Mesenchymal stem cell (in vitro differentiated cells and primary cell): ENCODE measurements around the gene HPX.

Source experiments
- DNase-seq: peaks from one replicate; pipeline ENCODE4 v3.0.0-alpha.2; 2013
- H2AFZ ChIP-seq: one replicate; pipeline ENCODE4 v1.6.1; 2013; ENCODE audit warnings: low read depth, mild to moderate bottlenecking, control low read depth, inconsistent platforms, low read length, moderate library complexity
- H2AK5ac ChIP-seq: 2 replicates; pipeline ENCODE4 v1.6.1; 2013; ENCODE audit warnings: low read length, moderate library complexity, mild to moderate bottlenecking, inconsistent platforms; ENCODE audit not compliant: severe bottlenecking
- H2BK120ac ChIP-seq: one replicate; pipeline ENCODE4 v1.6.1; 2013; ENCODE audit warnings: low read depth, mild to moderate bottlenecking, inconsistent platforms, low read length, moderate library complexity
- H2BK12ac ChIP-seq, 2 experiments: one replicate each; pipeline ENCODE4 v1.6.1; 2013; ENCODE audit warnings: inconsistent platforms in 2 of 2, low read length in 2 of 2, mild to moderate bottlenecking in 2 of 2, moderate library complexity in 2 of 2, control low read depth in 1 of 2
- H2BK15ac ChIP-seq: one replicate; pipeline ENCODE4 v1.6.1; 2013; ENCODE audit warnings: mild to moderate bottlenecking, low read depth, inconsistent platforms; ENCODE audit not compliant: poor library complexity, severe bottlenecking
- H2BK5ac ChIP-seq: 2 replicates; pipeline ENCODE4 v1.6.1; 2013; ENCODE audit warnings: low read depth, mild to moderate bottlenecking, low read length, control low read depth, inconsistent platforms; ENCODE audit not compliant: poor library complexity, severe bottlenecking
- H3K14ac ChIP-seq, 2 experiments: one replicate each; pipeline ENCODE4 v1.6.1; 2013; ENCODE audit warnings: inconsistent platforms in 2 of 2, low read length in 2 of 2, control low read depth in 1 of 2, mild to moderate bottlenecking in 1 of 2, moderate library complexity in 1 of 2
- H3K18ac ChIP-seq, 2 experiments: one replicate each; pipeline ENCODE4 v1.6.1; 2013; ENCODE audit warnings: inconsistent platforms in 2 of 2, low read length in 2 of 2, control low read depth in 1 of 2, low read depth in 1 of 2, mild to moderate bottlenecking in 1 of 2
- H3K23ac ChIP-seq, 2 experiments: one replicate each; pipeline ENCODE4 v1.6.1; 2013; ENCODE audit warnings: inconsistent platforms in 2 of 2, low read length in 2 of 2, mild to moderate bottlenecking in 2 of 2, moderate library complexity in 2 of 2, control low read depth in 1 of 2
- H3K27ac ChIP-seq: 2 replicates; pipeline ENCODE4 v1.5.1; 2013; ENCODE audit warnings: mild to moderate bottlenecking, moderate library complexity, low read length, control low read depth, inconsistent platforms; ENCODE audit not compliant: poor library complexity, severe bottlenecking
- H3K27me3 ChIP-seq, 2 experiments: 2 replicates each; pipeline versions ENCODE4 v1.6.1 to v1.7.0; 2013; ENCODE audit warnings: low read length in 2 of 2, mild to moderate bottlenecking in 2 of 2, moderate library complexity in 2 of 2, control low read depth in 1 of 2, inconsistent platforms in 1 of 2; ENCODE audit not compliant: control insufficient read depth in 1 of 2, insufficient read depth in 1 of 2
- H3K36me3 ChIP-seq, 2 experiments: 2 replicates each; pipeline versions ENCODE4 v1.6.1 to v1.7.0; 2013; ENCODE audit warnings: low read length in 2 of 2, control low read depth in 1 of 2, inconsistent platforms in 1 of 2, low read depth in 1 of 2, mild to moderate bottlenecking in 1 of 2; ENCODE audit not compliant: insufficient read depth in 2 of 2, control insufficient read depth in 1 of 2
- H3K4ac ChIP-seq, 2 experiments: one replicate each; pipeline ENCODE4 v1.6.1; 2013; ENCODE audit warnings: inconsistent platforms in 2 of 2, low read length in 2 of 2, mild to moderate bottlenecking in 2 of 2, moderate library complexity in 2 of 2, control low read depth in 1 of 2, low read depth in 1 of 2
- H3K4me1 ChIP-seq: 2 replicates; pipeline ENCODE4 v1.6.1; 2013; ENCODE audit warnings: low read depth, low read length, control low read depth; ENCODE audit not compliant: control insufficient read depth, insufficient read depth
- H3K4me2 ChIP-seq: 2 replicates; pipeline ENCODE4 v1.6.1; 2013; ENCODE audit warnings: low read length, mild to moderate bottlenecking, inconsistent platforms; ENCODE audit not compliant: poor library complexity, severe bottlenecking
- H3K4me3 ChIP-seq, 2 experiments: 2 replicates each; pipeline versions ENCODE4 v1.5.1 to v1.7.0; 2013; ENCODE audit warnings: low read length in 2 of 2, mild to moderate bottlenecking in 2 of 2, control low read depth in 1 of 2, low read depth in 1 of 2; ENCODE audit not compliant: insufficient read depth in 1 of 2
- H3K79me1 ChIP-seq: replicated peaks from 2 replicates; pipeline ENCODE4 v1.6.1; 2013; ENCODE audit warnings: mild to moderate bottlenecking, control low read depth, low read length, inconsistent platforms; ENCODE audit not compliant: poor library complexity, severe bottlenecking
- H3K9ac ChIP-seq: 2 replicates; pipeline ENCODE4 v1.7.0; 2013; ENCODE audit warnings: mild to moderate bottlenecking, low read length, moderate library complexity
- H3K9me3 ChIP-seq: 2 replicates; pipeline ENCODE4 v1.7.0; 2013; ENCODE audit warnings: mild to moderate bottlenecking, low read length; ENCODE audit not compliant: control insufficient read depth
- H4K8ac ChIP-seq: one replicate; pipeline ENCODE4 v1.6.1; 2013; ENCODE audit warnings: inconsistent platforms, mild to moderate bottlenecking, low read length, moderate library complexity
- H4K91ac ChIP-seq: one replicate; pipeline ENCODE4 v1.6.1; 2013; ENCODE audit warnings: mild to moderate bottlenecking, low read length, inconsistent platforms
- WGBS: methylation state at CpG from one replicate; pipeline ENCODE4 v1.1.7; 2013; ENCODE audit warnings: mixed read lengths; 5-methylcytosine and 5-hydroxymethylcytosine counted together

The HPX gene

DNA sequence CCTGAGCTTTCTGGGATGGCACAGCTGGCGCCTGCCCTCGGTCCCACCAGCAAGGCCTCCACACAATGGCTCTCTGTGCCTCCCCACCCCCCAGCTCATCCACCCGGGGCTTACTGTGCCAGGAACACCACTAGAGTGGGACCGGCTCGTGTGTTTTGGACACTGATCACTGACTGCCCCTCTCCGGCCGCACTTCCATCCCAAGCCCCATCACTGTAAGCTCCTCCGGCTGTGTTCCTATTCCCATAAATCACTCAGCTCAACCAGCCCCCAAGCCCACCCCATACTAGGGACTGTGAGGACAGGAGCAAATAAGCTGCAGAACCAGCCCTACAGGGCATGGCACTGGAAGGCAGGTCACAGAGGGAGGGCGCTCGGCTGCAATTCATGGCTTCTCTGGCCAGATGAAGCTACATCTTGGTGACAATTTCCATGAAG, 29.2 kb downstream of the HPX start:
- no peak overlapping the region for H3K4me2 ChIP-seq
- no peak overlapping the region for H2BK5ac ChIP-seq
- no peak overlapping the region for H3K27ac ChIP-seq
- no peak overlapping the region for H2BK15ac ChIP-seq
- no peak overlapping the region for H2BK12ac ChIP-seq
- H3K18ac ChIP-seq = no peak overlapping the region
- 96% methylated on average over 10 of the region's 10 CpGs for WGBS
- H2BK120ac ChIP-seq = no peak overlapping the region
- no peak overlapping the region for H4K8ac ChIP-seq
- no peaks in the 10 kb centered on the region for H3K9me3 ChIP-seq
- H3K27me3 ChIP-seq = no peaks in the 10 kb centered on the region
- peaks cover 22 to 24% of the 10 kb centered on the region in 2 experiments for H3K36me3 ChIP-seq
- H3K9ac ChIP-seq = no peak overlapping the region
- no peak overlapping the region for H3K23ac ChIP-seq
- H3K4me3 ChIP-seq = no peak overlapping the region
- DNase-seq = no peak
- H3K4me1 ChIP-seq = no peaks in the 10 kb centered on the region
- peaks cover 46% of the 10 kb centered on the region for H3K79me1 ChIP-seq
- no peak overlapping the region for H3K4ac ChIP-seq
- no peak overlapping the region for H2AK5ac ChIP-seq
- H3K14ac ChIP-seq = peak overlapping the region in 1 of 2 experiments; percentile 9
- no peak overlapping the region for H4K91ac ChIP-seq
- H2AFZ ChIP-seq = no peak overlapping the region

DNA sequence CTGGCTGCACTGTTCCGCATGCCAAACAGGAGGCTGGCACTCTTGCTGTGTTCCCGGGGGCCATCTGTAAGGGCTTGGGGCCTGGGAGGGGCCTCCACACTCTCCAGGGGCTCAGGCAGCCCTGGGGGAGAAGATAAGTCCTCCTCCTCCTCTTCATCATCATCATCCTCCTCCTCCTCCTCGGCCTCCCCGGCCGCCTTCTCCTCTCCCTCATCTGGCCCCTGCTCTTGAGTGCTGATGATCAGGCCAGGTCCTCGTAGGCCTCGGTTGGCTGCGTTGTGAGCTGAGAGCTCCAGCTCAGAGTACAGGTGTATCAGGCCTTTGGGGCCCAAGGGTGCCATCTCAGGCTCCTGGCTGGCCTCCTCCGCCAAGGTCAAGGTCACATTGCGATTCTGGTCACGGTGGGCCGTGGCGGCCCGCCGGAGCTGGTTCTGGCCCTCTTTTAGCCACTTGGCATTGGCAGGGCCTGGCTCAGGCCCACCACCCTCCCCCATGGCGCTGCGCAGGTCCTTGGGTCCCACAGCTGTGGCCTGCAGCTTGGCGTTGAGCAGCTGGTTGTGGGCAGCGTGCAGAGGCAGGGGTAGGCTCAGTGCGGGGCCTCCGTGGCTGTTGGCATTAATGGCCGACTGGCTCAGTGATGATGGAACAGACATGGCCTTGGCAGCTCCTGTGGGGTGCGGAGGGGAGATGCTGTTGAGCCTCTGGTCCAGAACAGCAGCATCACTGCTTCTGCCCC, 29.9 kb downstream of the HPX start:
- H3K4me3 ChIP-seq = no peak overlapping the region
- no peak overlapping the region for H3K27ac ChIP-seq
- DNase-seq = no peak
- no peak overlapping the region for H3K4ac ChIP-seq
- 97% methylated on average over 22 of the region's 23 CpGs for WGBS
- H3K27me3 ChIP-seq = no peaks in the 10 kb centered on the region
- no peaks in the 10 kb centered on the region for H3K4me1 ChIP-seq
- H2AK5ac ChIP-seq = no peak overlapping the region
- H3K9ac ChIP-seq = no peak overlapping the region
- no peaks in the 10 kb centered on the region for H3K9me3 ChIP-seq
- H4K8ac ChIP-seq = no peak overlapping the region
- no peak overlapping the region for H3K4me2 ChIP-seq
- no peak overlapping the region for H2BK120ac ChIP-seq
- H2BK5ac ChIP-seq = no peak overlapping the region
- H3K23ac ChIP-seq = no peak overlapping the region
- H3K14ac ChIP-seq = no peak overlapping the region
- H4K91ac ChIP-seq = peak overlapping the region; percentile 29
- H2AFZ ChIP-seq = no peak overlapping the region
- H3K36me3 ChIP-seq = peaks cover 24% of the 10 kb centered on the region in 2 experiments
- peaks cover 46% of the 10 kb centered on the region for H3K79me1 ChIP-seq
- H2BK15ac ChIP-seq = no peak overlapping the region
- H2BK12ac ChIP-seq = no peak overlapping the region
- no peak overlapping the region for H3K18ac ChIP-seq

DNA sequence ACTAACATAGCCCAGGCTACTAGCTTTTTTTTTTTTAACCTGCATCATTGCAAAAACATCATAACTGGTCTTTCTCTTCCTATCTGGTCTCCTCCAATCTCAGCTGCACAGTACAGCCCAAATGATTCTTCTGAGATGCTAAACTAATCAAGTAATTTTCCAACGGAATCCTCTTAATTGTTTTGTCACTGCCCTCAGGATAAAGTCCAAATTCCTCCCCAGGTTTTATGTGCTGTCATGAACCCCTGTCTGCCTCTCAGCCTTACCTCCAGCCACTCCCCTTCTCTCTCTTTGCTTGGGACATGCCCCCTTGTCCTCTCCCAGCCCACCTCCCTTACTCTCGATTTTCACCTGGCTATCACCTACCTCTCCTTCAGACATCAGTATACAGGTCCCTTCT, 34.4 kb downstream of the HPX start:
- H2BK120ac ChIP-seq = no peak overlapping the region
- H3K27me3 ChIP-seq = no peaks in the 10 kb centered on the region
- no peak overlapping the region for H4K91ac ChIP-seq
- H3K23ac ChIP-seq = no peak overlapping the region
- H3K4me1 ChIP-seq = peaks cover 31% of the 10 kb centered on the region
- H3K36me3 ChIP-seq = peaks cover 48 to 51% of the 10 kb centered on the region in 2 experiments
- no peak overlapping the region for H2BK5ac ChIP-seq
- H2BK15ac ChIP-seq = no peak overlapping the region
- H3K9me3 ChIP-seq = no peaks in the 10 kb centered on the region
- no peak overlapping the region for H2BK12ac ChIP-seq
- WGBS = 83% methylated on average over 2 of the region's 2 CpGs
- no peak for DNase-seq
- no peak overlapping the region for H3K4me2 ChIP-seq
- no peak overlapping the region for H3K14ac ChIP-seq
- H3K18ac ChIP-seq = no peak overlapping the region
- H3K9ac ChIP-seq = no peak overlapping the region
- no peak overlapping the region for H3K27ac ChIP-seq
- no peak overlapping the region for H2AK5ac ChIP-seq
- no peak overlapping the region for H2AFZ ChIP-seq
- H4K8ac ChIP-seq = no peak overlapping the region
- H3K79me1 ChIP-seq = peaks cover 40% of the 10 kb centered on the region
- no peak overlapping the region for H3K4ac ChIP-seq
- no peak overlapping the region for H3K4me3 ChIP-seq

GRCh38 chr11:6405846-6406245, 34.9 kb downstream of the HPX start:
- WGBS = 94% methylated on average over 6 of the region's 6 CpGs
- Histone ChIP-seq H2BK12ac (no peak overlapping the region), H2BK5ac (no peak overlapping the region), H2AFZ (no peak overlapping the region), H2BK120ac (no peak overlapping the region), H2AK5ac (no peak overlapping the region), H3K9ac (no peak overlapping the region), H2BK15ac (no peak overlapping the region), H3K36me3 (peaks cover 48 to 51% of the 10 kb centered on the region in 2 experiments), H3K14ac (no peak overlapping the region), H3K4me3 (no peak overlapping the region), H3K9me3 (no peaks in the 10 kb centered on the region), H3K4ac (no peak overlapping the region), H4K8ac (no peak overlapping the region), H3K27ac (no peak overlapping the region), H3K18ac (no peak overlapping the region), H3K4me2 (no peak overlapping the region), H3K79me1 (peaks cover 36% of the 10 kb centered on the region), H3K27me3 (no peaks in the 10 kb centered on the region), H3K23ac (no peak overlapping the region), H3K4me1 (peaks cover 31% of the 10 kb centered on the region), H4K91ac (no peak overlapping the region)
- DNase-seq = no peak
